Mesenteric fat pad (tissue), 1 donor: Measurements from ENCODE around the gene SERPINB6. TPM values are rescaled to one million over a fixed set of nuclear protein-coding genes. Genes with fewer than 3 reads are reported as not detected.

Source experiments
- DNase-seq: peaks from one replicate; pipeline ENCODE4 v3.0.0-alpha.2; 2020; ENCODE audit warnings: low spot score
- total RNA-seq: library from RNA; stranded (reverse); fragmentation: NEBNext Ultra II Directional; extraction: Animal tissue kit (Norgen Biotek cat#: 25700); gene quantifications from one replicate; pipeline ENCODE4 v1.2.1, GENCODE V29; 2021
- donor health status: DM: yes; HTN: yes; CAD: no.

SERPINB6 gene
- total RNA-seq, 1 donor from 2014 or later: 127 TPM

- DNase-seq: no peak
Measured at GRCh38 chr6:2958776-2959175, 12.6 kb downstream of the SERPINB6 start.

GRCh38 chr6:2958331-2958711, 13.0 kb downstream of the SERPINB6 start:
- DNase-seq: no peak

- DNase-seq: no peak
Measured at GRCh38 chr6:2957696-2958330, 13.6 kb downstream of the SERPINB6 start.

GRCh38 chr6:2956930-2957685, 14.3 kb downstream of the SERPINB6 start:
- no peak for DNase-seq

- DNase-seq: no peak
Measured at GRCh38 chr6:2953098-2953497, 18.3 kb downstream of the SERPINB6 start.

GRCh38 chr6:2952557-2953095, 18.7 kb downstream of the SERPINB6 start:
- no peak for DNase-seq

GRCh38 chr6:2951728-2952127, 19.6 kb downstream of the SERPINB6 start:
- no peak for DNase-seq

- DNase-seq: no peak
Measured at GRCh38 chr6:2950713-2951112, 20.7 kb downstream of the SERPINB6 start.

GRCh38 chr6:2949536-2950083, 21.8 kb downstream of the SERPINB6 start:
- no peak for DNase-seq

GRCh38 chr6:2949121-2949520, 22.2 kb downstream of the SERPINB6 start:
- DNase-seq: no peak

- no peak for DNase-seq
Measured at GRCh38 chr6:2948228-2949025, 22.9 kb downstream of the SERPINB6 start.

GRCh38 chr6:2947445-2947844, 23.9 kb downstream of the SERPINB6 start:
- no peak for DNase-seq

GRCh38 chr6:2945153-2945452, 26.3 kb downstream of the SERPINB6 start:
- no peak for DNase-seq

GRCh38 chr6:2944405-2945152, 26.8 kb downstream of the SERPINB6 start:
- no peak for DNase-seq

GRCh38 chr6:2943564-2943955, 27.8 kb downstream of the SERPINB6 start:
- DNase-seq: no peak

GRCh38 chr6:2942914-2943563, 28.3 kb downstream of the SERPINB6 start:
- no peak for DNase-seq

- DNase-seq: peak; percentile 47
Measured at GRCh38 chr6:2942116-2942515, 29.3 kb downstream of the SERPINB6 start.

- no peak for DNase-seq
Measured at GRCh38 chr6:2940851-2941250, 30.5 kb downstream of the SERPINB6 start.

- peak; percentile 62 for DNase-seq
Measured at GRCh38 chr6:2940010-2940850, 31.1 kb downstream of the SERPINB6 start.
